Measurements from ENCODE around the gene GRIK3.

The GRIK3 gene

DNA sequence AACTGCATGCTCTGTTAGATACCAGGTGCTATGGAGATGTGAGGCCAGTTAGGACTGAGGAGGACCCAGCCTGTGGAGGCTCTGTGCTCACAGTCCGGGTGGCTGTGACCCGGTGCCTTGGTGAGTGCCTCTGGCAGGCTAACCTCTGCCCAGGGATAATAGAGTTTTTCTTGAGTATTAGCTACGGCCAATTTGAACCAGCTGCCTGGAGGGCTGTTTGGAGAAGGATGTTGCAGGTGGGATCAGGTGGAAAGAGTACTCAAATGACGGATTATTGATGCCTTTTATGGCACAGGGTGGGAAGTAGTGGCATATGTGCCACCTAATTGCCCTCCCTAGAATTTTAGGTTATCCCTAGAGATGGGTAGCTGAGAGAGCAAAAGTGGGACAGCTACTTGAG, 182.7 kb downstream of the GRIK3 start:
- DNase-seq (ENCODE audit: low read depth), result no peak

DNA sequence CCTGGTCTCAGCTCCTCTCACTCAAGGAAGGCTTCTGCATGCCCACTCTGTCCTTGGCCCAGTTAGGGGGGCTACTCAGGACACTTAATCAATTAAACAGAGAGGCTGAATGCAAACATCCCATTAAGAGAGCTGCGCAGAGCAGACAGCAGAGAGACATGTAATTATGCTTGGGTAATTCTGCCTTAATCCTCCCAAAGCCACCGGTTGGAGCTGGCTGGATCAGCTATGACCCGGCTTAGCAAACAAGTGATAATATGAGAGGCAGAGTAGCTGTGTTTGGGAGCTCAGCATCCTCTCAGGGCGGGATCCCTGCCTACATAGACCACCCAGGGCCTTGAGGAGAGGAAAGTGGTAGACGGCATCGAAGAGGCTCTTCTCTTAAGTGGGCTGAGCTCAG, 183.2 kb downstream of the GRIK3 start:
- DNase-seq (ENCODE audit: low read depth), result no peak

DNA sequence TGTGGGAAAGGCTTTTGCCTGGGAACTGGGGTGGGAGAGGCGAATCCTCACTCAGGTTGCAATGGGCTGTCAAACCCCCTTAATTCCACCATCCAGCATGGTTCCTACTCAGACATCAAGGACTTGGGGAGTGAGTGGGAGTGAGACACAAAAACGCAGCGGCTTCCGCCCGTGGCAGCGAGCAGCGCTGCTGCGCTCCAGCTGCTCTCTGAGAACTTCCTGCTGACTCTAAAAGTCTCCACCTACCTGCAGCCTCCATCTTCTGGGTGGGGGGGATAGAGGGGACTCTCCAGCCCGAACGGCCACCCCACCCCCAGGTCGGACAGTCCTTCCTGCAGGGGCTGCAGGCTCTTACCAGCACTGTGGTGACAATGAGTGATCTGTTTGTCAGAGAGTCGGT, 184.4 kb downstream of the GRIK3 start:
- DNase-seq (ENCODE audit: low read depth), result no peak

DNA sequence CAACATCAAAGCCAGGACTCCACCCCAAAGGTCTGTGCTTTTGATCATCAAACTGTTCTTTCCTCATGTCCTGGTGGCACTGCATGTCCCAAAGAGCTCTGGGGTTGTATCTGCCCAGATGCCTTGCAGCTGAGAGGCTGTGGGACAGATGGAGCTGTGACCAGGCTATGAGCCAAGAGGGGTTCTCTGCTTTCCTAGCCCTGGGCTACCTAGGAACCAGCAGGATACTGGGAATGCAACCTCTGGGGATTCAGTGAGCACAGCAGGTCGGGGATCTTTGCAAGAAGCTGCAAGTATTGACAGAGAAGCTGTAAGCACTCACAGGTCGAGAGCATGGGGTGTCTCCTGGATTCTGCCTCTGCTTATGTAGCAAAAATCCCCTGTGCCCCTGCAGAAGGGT, 186.6 kb downstream of the GRIK3 start:
- no peak for DNase-seq (ENCODE audit: low read depth)

DNA sequence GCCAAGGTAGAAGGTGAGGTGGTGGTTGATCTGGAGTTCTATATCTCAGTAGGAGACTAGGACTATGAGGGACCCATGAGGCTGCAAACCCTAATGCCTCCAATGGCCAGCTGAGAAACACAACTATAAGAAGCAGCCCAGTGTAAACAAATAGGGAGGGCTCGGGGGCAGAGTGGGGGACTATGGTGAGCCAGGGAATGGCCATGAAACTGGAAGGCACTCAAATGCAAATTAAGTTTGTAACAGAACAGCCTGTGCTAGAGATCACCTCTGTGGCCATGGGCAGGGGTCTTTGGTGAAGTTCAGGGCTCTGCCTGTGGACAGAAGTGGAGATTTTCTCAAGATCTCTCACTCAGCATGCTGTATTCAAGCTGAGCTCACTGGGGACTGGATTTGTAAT, 187.1 kb downstream of the GRIK3 start:
- no peak for DNase-seq (ENCODE audit: low read depth)

DNA sequence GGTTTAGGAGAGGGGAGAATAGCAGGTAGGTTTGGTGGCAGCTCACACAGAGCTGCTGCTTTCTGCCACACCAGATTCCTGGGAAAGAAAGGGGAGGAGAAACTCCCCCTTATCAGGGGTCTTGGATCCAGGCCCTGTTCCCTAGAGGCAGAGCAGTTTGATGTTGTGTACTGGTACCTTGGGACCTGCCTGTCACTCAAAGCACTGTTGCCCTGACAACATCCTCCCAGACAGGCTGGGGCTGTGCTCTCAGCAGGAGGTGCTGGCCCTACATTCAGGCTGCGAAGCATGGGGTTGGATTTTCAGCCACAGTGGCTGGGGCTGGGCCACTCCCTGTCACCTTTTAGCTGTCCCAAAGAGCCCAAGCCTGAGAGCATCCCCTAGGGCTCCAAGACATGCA, 188.0 kb downstream of the GRIK3 start:
- DNase-seq (ENCODE audit: low read depth), result no peak

DNA sequence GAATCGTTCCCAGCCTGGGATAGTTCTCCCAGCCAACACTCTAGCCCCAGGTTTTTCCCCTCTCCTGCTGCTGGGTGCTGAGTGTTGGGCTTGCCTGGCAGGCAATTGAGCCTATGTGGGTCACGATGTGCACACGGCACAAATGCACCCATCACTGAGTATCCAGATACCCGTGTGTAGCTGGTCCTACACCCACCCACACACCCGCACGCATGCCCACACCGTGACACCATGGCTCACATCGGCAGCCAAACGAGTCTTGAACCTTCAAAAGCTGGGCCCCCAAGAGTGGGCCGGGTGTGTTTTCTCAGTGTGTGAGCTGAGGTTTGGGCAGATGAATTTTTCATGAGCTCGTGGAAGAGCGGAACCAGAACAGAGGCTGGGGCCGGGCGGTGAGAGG, 188.5 kb downstream of the GRIK3 start:
- DNase-seq (ENCODE audit: low read depth), result no peak

DNA sequence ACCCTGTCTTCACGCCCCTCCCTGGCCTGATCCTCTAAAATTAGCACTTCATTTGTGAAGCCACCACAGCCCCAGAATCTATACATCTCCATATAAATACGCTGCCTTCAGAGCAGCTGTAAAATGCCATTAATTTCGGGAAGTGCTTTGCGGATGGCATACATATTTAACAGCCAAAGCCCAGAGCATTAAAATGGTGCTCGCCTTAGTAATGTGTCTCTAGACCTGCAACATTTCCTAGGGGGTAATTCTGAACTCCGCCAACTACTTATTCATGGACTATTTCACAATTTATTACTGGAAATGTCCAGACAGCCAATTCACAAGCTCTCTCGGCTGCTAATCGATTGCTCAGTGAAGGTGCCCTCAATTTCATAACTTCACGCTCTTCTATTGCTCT, 189.4 kb downstream of the GRIK3 start:
- no peak for DNase-seq (ENCODE audit: low read depth)

DNA sequence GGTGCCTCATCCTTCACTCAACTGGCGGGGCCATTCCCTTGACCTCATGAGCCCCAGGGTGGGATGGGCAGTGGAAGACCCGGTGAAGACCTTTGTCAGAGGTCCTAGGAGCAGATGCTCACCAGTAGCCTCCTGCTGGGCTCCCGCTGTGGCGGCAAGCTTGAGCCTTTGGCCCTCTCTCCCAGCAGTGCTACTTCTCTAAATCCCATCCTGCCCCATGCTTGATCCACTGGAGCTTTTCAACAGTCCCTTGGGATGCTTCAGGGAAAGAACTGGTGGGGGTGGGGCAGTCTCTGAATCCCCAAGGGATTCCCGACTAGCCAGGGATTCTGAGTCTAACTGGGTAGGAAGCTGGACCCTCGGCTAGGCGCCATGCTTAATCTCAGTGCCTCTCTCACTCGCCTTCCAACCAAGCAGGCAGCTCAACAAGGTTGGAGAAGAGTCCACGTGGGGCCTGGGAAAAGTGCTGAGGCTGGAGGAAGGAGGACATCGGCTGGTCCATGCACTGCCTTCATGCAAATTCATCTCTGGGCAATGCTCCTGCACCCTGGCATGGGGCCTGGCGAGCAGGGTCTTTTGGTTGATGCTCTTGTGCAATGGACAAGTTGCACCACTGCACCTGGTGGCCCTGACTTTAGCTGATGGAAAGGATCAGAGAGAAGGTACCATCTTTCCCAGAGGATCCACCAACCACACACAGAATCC, 190.3 kb downstream of the GRIK3 start:
- DNase-seq (ENCODE audit: low read depth), result no peak

DNA sequence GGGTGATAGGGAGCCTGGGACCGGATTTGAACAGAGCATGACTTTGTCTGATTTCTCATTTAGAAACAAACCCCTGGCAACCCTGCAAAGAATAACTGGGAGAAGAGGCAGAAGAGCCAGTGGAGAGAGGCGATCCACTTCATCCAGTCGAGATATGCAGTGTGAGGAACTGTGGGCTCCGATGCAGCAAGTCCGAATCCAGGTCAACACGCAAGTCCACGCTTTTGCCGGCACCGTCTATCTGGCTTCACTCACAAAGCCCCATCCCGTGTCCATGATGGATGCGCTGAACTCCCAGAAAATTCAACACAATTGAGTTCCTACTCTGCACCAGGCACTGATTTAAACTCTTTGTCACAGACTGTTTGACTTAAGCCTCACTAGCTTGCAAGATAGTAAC, 191.3 kb downstream of the GRIK3 start:
- DNase-seq (ENCODE audit: low read depth), result no peak

DNA sequence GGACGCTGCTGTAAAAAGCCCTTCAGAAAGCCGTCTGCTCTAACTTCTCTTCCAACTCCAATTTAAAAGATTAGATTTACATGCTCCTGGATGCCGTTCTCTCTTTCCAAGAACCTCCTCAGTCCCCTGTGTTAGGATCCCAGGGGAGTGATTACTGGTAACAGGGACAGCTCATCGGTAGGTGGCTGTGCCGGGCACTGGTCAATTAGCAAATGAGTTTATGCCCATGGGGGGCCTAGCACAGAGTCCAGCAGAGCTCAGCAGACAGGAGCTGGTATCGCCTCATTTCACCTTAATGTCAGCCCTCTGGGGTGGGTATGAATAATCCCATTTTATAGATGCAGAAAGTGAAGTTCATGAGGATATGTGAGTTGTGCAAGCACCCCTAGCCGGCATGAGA, 191.9 kb downstream of the GRIK3 start:
- DNase-seq (ENCODE audit: low read depth), result no peak

DNA sequence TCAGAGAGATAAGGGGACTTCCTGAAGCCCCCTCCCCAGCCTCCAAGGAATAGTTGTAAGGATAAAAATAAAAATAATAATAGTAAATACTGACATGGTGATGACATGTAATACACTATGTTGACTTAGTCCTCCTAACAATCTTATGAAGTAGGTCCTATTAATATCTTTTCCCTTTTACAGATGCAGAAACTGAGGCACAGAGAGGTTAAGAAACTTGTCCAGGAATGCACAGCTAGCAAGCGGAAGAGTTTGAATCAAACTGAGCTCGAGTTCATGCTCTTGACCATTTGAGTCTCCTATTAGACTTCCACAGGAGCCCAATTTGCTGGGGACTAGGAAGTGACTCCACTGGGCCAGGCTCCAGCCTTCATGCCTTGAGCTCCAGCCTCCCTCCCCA, 194.8 kb downstream of the GRIK3 start:
- no peak for DNase-seq (ENCODE audit: low read depth)

DNA sequence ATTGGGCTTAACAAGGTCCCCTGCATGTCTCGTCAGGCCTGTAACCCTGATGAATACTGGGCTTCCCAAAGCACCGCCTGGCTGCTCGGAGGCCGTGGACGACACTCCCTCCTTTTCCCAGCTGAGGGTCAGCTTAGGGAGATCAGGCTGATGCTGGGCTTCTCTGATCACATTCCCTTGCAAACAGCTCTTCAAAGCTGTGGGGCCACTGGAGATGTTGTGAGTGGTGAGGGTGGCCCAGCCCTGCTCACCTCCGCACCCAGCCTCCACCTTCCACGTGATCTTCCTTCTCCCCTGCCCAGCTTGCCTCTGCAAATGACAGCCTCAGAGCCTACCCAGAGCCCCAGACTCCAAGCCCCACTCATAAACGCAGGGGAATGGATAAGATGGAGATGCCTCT, 195.4 kb downstream of the GRIK3 start:
- DNase-seq (ENCODE audit: low read depth), result no peak

DNA sequence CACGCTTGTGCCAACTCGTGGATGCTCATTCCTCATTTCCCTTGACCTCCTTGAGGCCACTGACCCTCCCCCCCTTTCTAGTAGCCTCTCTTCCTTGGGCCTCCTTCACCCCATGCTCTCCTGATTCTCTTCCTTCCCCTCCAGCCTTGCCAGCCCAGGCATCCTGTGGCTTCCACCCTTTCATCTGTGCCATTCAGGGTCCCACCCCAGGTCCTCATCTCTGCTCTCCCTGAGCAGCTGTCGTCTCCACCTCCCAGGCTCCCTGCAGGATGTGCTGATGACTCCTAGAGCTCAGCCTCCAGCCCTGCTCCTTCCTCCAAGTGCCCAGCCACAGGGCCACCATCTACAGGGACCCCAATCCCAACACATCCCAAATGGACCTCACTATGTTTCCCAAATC, 197.4 kb downstream of the GRIK3 start:
- no peak for DNase-seq (ENCODE audit: low read depth)

DNA sequence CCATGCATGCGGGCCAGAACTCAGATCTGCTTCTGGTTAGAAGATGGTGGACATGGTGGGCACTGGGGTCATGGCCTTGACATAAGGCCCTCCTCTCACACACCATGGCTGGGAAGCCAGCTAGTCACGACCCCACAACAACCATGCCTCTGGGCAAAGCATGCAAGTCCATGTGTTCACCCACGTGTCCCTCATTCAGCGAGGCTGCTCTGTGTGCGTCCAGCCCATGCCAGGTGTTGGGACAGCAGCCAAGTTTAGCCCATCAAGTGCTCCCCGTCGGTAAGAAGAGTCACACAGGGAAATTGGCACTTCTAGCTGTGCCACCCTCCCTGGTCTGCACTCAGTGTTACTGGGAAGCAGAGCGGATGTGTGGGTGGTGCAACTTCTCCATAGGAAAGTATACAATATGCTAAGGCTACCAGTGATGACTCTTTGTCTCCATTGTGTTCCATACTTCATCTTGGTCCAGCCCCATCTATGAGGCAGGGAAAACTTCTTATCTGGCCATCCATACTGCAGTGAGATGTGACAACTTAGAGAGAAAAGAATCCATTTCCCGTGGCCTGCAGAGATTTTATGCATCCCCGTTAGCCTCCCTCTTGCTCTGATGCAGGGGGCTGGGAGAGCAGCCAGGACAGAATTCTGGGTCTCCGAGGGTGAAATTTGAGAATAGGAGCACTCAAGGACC, 198.0 kb downstream of the GRIK3 start:
- DNase-seq (ENCODE audit: low read depth), result no peak

DNA sequence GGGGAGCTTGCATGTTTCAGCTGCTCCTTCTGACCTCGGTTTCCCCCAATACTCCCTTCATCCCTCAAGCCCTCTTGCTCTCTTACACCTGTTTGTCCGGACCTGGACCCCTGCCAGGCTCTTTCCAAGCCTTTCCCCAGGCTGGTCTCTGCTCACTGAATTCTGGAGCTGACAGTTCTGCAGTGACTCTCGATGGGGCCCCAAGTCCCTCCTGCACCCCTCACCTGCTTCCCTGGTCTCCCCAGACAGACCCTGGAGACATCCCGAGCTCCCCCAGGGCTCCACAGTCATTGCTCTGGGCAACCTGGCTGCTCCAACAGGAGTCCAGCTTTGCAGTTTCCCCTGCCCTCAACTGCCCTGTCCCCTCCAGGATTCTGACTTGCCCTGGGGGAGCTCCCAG, 198.6 kb downstream of the GRIK3 start:
- DNase-seq (ENCODE audit: low read depth), result no peak

DNA sequence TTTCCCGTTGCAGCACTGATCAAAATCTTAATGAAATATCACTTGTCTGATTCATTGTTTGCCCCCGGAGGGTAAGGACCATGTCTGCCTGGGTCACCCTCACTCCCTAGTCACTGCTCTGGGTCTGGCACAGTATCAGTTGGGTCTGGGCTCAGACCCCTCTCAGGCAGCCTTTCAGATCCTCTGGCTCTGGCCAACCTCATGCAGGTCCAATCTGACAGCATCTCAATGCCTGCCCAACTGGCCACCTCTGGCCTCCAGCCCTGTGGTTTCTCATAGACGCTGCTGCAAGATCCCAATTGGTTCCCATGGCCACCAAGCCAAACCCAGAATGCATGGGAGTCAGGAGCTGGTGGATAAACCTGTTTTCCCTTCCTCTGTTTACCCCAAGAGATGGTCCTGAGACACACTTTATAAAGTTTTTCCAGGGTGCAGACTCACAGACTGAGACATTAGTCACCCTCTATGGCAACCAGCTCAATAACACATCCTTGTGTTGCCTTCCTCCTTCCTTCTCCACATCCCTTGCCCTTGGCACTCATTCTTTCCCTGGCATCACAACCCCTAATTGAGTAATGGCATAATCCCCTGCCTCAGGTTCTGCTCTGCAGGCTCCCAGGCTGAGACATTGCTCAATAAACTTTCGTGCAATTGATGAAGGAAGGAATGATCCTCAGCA, 199.2 kb downstream of the GRIK3 start:
- no peak for DNase-seq (ENCODE audit: low read depth)

DNA sequence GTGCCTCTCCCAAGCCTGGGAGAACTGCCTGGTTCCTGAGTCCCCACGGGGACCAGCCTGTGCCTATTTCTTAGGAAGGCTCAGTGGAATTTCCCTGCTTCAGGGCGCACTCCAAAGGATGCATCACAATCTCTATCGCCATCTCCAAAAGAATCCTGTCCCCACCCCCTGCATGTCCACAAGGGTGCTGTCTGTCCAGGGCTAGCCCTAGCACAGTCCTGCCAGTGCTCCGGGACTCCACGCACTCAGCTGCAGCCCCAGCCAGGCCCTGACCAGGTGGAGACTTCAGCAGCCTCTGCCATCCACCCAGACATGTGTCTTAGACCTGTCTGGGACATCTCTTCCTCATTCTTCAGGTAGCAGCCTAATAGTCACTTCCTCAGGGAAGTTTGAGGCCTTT, 199.7 kb downstream of the GRIK3 start:
- DNase-seq (ENCODE audit: low read depth), result no peak

DNA sequence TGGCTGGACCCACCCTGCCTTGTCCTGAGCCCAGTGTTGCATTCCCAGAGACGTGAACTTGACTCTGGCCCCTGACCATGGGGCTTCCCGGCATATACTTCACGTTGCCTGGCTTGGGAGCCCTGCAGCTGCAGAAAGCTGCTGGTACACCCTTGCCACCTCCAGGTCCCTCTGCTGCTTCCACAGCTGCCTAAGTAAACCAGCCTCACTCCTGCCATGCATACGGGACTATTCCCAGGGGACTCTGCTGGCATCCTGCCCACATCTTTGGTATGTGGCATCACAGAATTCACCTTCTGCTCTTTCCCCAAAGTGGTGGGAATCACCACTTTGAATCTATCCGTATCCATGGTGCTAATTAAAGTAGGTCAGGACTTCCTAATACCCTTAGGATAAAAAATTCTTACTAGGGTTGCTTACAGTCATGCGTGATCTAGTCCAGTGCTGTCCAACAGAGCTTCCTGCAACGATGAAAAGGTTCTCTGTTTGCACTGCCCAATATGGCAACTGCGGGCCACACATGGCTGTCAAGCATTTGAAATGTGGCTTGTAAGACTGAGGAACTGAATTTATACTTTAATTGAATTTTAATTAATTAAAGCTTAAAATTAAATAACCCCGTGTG, 203.0 kb downstream of the GRIK3 start:
- DNase-seq (ENCODE audit: low read depth), result no peak

DNA sequence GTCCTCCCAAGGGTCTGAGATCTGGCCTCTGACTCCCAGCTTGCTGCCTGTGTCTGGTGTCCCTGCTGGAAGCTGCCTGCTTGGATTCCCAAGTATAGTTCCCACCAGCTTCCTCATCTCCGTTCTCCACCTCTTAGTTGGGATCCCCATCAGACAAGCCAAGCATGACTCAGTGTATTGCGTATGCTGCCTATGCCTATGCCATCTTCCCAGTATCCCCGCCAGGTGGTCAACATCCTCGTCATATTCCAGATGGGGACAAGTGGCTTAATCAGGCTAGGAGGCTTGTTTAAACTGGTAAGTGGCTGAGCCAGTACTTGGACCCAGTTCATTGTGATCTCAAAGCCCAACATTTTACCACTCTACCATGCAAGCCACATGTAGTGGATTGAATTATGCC, 204.4 kb downstream of the GRIK3 start:
- no peak for DNase-seq (ENCODE audit: low read depth)

DNA sequence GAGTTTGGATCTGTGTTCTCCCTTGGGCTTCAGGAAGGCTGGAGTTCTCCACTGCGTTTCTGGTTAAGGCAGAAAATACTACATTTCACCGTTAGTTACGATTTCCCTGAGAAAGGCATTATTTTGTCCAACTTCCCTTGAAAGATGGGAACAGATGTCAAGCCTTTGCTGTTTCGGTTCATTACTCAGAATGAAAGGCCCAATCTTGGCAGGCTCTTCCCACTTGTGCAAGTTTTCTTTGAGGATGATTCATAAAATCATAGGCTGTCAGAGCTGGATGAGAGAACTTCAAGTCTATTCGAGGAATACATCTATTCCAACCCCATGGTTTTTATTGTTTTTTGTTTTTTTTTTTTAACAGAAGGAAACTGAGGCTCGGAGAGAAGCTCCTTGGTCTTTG, 205.2 kb downstream of the GRIK3 start:
- DNase-seq (ENCODE audit: low read depth), result no peak

DNA sequence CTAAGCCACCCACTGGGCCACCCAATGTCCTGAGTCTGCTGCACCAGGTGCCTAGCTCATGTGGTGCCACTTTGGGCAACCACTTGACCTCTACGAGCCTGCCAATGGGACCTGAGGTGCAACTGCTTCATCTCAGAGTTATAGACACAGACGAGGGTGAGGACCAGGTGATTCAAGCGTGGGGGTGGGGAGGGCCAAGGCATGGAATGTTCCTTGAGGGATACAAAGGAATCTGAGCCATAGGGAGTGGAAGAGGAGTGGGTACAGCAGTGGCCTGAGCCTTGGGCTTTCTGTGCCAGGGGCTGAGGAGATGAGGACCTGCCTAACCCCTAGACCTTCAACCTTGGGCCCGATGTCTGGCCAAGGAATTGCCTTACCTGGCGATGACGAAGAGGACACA, 209.1 kb downstream of the GRIK3 start:
- no peak for DNase-seq (ENCODE audit: low read depth)

DNA sequence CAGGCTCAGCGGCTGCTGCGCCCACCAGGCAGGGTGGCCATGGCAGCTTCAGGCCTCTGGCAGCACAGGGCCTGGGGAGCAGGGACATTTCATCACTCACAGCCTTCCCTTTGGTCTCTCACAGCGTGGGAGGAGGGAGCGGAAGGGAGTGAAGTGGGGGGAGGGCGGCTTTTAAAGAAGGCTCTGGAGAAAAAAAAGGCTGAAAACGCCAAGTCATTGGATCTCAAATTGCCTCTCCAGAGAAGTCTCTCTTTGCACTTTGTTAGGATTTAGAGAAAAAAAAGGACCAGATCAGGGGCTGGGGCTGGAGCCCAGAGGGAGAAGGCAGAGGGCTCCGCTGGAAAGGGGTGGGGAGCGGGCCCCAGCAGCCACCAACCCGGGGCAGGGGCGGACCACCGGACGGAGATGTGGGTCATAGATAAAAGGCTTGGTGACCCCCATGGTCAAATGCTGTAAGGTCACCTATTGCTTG, 209.9 kb downstream of the GRIK3 start:
- DNase-seq (ENCODE audit: low read depth), result no peak
